T-helper 9 cell (primary cell): ENCODE data around the gene NRDC.
A peak's percentile ranks its signal among the peaks of the same experiment; 100 is the strongest.
"Not testable (repeated sequence)": the region's sequence is repeated elsewhere in the genome, so short reads cannot be mapped to it uniquely, and the experiment has no call there.

ENCODE experiments used
- DNase-seq: peaks from one replicate; pipeline ENCODE4 v3.0.0-alpha.2; 2020
- total RNA-seq, 2 donors: gene quantifications; one replicate each; lab custom pipeline; 2026; lab: John Stamatoyannopoulos, UW

Gene NRDC
- total RNA-seq, result 113 to 149 reads per million in 2 donors

- DNase-seq, result peak; percentile 99
Measured at GRCh38 chr1:51878616-51879336, at the start of gene NRDC. Gene NRDC, minus strand, starts transcription at chr1:51878727. Its CDS starts 112 bp downstream, at chr1:51878615.

GRCh38 chr1:51927029-51927428, 48.5 kb upstream of the NRDC start:
- no peak for DNase-seq

GRCh38 chr1:51926171-51926812, 47.8 kb upstream of the NRDC start:
- DNase-seq, result no peak

GRCh38 chr1:51924455-51924854, 45.9 kb upstream of the NRDC start:
- no peak for DNase-seq

GRCh38 chr1:51922040-51922439, 43.5 kb upstream of the NRDC start:
- DNase-seq, result no peak

- DNase-seq, result no peak
Measured at GRCh38 chr1:51920130-51920529, 41.6 kb upstream of the NRDC start.

GRCh38 chr1:51919684-51920083, 41.2 kb upstream of the NRDC start:
- no peak for DNase-seq

- DNase-seq, result no peak
Measured at GRCh38 chr1:51916587-51917405, 38.3 kb upstream of the NRDC start.

- no peak for DNase-seq
Measured at GRCh38 chr1:51915951-51916350, 37.4 kb upstream of the NRDC start.

GRCh38 chr1:51912881-51913280, 34.4 kb upstream of the NRDC start:
- no peak for DNase-seq

GRCh38 chr1:51910221-51911000, 31.9 kb upstream of the NRDC start:
- no peak for DNase-seq

- no peak for DNase-seq
Measured at GRCh38 chr1:51908499-51908898, 30.0 kb upstream of the NRDC start.

- DNase-seq, result no peak
Measured at GRCh38 chr1:51907079-51907702, 28.7 kb upstream of the NRDC start.

GRCh38 chr1:51906306-51907078, 28.0 kb upstream of the NRDC start:
- no peak for DNase-seq

GRCh38 chr1:51902456-51902855, 23.9 kb upstream of the NRDC start:
- no peak for DNase-seq

- DNase-seq, result no peak
Measured at GRCh38 chr1:51901151-51901550, 22.6 kb upstream of the NRDC start.

GRCh38 chr1:51899022-51899421, 20.5 kb upstream of the NRDC start:
- DNase-seq, result no peak

- no peak for DNase-seq
Measured at GRCh38 chr1:51898090-51898734, 19.7 kb upstream of the NRDC start.

- DNase-seq, result no peak
Measured at GRCh38 chr1:51897699-51898031, 19.1 kb upstream of the NRDC start.

GRCh38 chr1:51894748-51895147, 16.2 kb upstream of the NRDC start:
- DNase-seq, result not testable (repeated sequence)

- no peak for DNase-seq
Measured at GRCh38 chr1:51878308-51878615, 265 bp downstream of the NRDC start.
